HEK293 (cell line): ENCODE data around the gene TST.

Experiments used
- CTCF ChIA-PET: fragments of 350-600 bp; formaldehyde crosslinking; extraction: SDS; loops from one replicate; lab custom pipeline; 2021; ENCODE audit warnings: antibody characterized with exemption; lab: Yijun Ruan, JAX
- POLR2A ChIA-PET: fragments of 300-600 bp; formaldehyde crosslinking; extraction: SDS; loops from one replicate; lab custom pipeline; 2020; ENCODE audit warnings: antibody characterized with exemption, inconsistent platforms; lab: Yijun Ruan, JAX
- H3K27ac ChIP-seq: fragments of 200-500 bp; sonication (Bioruptor generic); 2 replicates; pipeline ENCODE4 v1.5.1; 2014; ENCODE audit warnings: low read depth, low read length, control low read depth, inconsistent platforms; ENCODE audit errors: extremely low read depth
- H3K36me3 ChIP-seq, 2 experiments: fragments of 200-500 bp in 1 of 2; sonication (Bioruptor generic) in 1 of 2; 1 replicate in 1 of 2; 2 replicates in 1 of 2; pipeline ENCODE4 v1.5.1; 2014 to 2017; ENCODE audit warnings: inconsistent platforms in 2 of 2, low read length in 2 of 2; ENCODE audit not compliant: control insufficient read depth in 2 of 2, insufficient read depth in 1 of 2
- H3K4me1 ChIP-seq: fragments of 200-500 bp; sonication (Bioruptor generic); 2 replicates; pipeline ENCODE4 v1.5.1; 2014; ENCODE audit warnings: mild to moderate bottlenecking, low read length, inconsistent platforms; ENCODE audit not compliant: control insufficient read depth, insufficient read depth
- H3K4me3 ChIP-seq: 2 replicates; pipeline ENCODE4 v1.5.1; 2011; ENCODE audit warnings: low read depth, mild to moderate bottlenecking, control low read depth, low read length, moderate library complexity
- H3K9me3 ChIP-seq: fragments of 200-500 bp; sonication (Bioruptor generic); 2 replicates; pipeline ENCODE4 v1.5.1; 2014; ENCODE audit warnings: low read depth, low read length, inconsistent platforms; ENCODE audit not compliant: control insufficient read depth, insufficient read depth
- EGR2 ChIP-seq: fragments of 450-650 bp; formaldehyde crosslinking; IDR thresholded peaks from 2 replicates; pipeline ENCODE4 v1.5.1; 2016; ENCODE audit warnings: low read depth, missing biosample characterization, missing genetic modification characterization
- GLIS1 ChIP-seq: fragments of 450-650 bp; formaldehyde crosslinking; IDR thresholded peaks from 2 replicates; pipeline ENCODE4 v1.5.1; 2016; ENCODE audit warnings: missing biosample characterization, missing genetic modification characterization
- GLIS2 ChIP-seq: fragments of 450-650 bp; formaldehyde crosslinking; IDR thresholded peaks from 2 replicates; pipeline ENCODE4 v1.5.1; 2016; ENCODE audit warnings: missing biosample characterization, missing genetic modification characterization
- KLF16 ChIP-seq: fragments of 450-650 bp; formaldehyde crosslinking; IDR thresholded peaks from 2 replicates; pipeline ENCODE4 v1.5.1; 2017; ENCODE audit warnings: missing biosample characterization, missing genetic modification characterization
- KLF8 ChIP-seq: fragments of 450-650 bp; formaldehyde crosslinking; IDR thresholded peaks from 2 replicates; pipeline ENCODE4 v1.5.1; 2016; ENCODE audit warnings: missing biosample characterization, missing genetic modification characterization
- KLF9 ChIP-seq: fragments of 450-650 bp; formaldehyde crosslinking; IDR thresholded peaks from 2 replicates; pipeline ENCODE4 v1.5.1; 2016; ENCODE audit warnings: missing biosample characterization, missing genetic modification characterization, low read depth
- OVOL3 ChIP-seq: fragments of 450-650 bp; formaldehyde crosslinking; IDR thresholded peaks from 2 replicates; pipeline ENCODE4 v1.5.1; 2016; ENCODE audit warnings: missing biosample characterization, missing genetic modification characterization
- PATZ1 ChIP-seq: fragments of 450-650 bp; formaldehyde crosslinking; IDR thresholded peaks from 2 replicates; pipeline ENCODE4 v1.5.1; 2016; ENCODE audit warnings: missing biosample characterization, missing genetic modification characterization
- SP3 ChIP-seq: fragments of 450-650 bp; formaldehyde crosslinking; IDR thresholded peaks from 2 replicates; pipeline ENCODE4 v1.5.1; 2016; ENCODE audit warnings: missing biosample characterization, missing genetic modification characterization
- ZBTB21 ChIP-seq: fragments of 450-650 bp; formaldehyde crosslinking; IDR thresholded peaks from 2 replicates; pipeline ENCODE4 v1.5.1; 2017; ENCODE audit warnings: missing biosample characterization, missing genetic modification characterization
- ZEB2 ChIP-seq: fragments of 450-650 bp; formaldehyde crosslinking; IDR thresholded peaks from 2 replicates; pipeline ENCODE4 v1.5.1; 2016; ENCODE audit warnings: missing biosample characterization, missing genetic modification characterization
- ZIC2 ChIP-seq: fragments of 450-650 bp; formaldehyde crosslinking; IDR thresholded peaks from 2 replicates; pipeline ENCODE4 v1.5.1; 2016; ENCODE audit warnings: missing biosample characterization, missing genetic modification characterization
- ZNF132 ChIP-seq: fragments of 450-650 bp; formaldehyde crosslinking; IDR thresholded peaks from 2 replicates; pipeline ENCODE4 v1.5.1; 2017; ENCODE audit warnings: missing biosample characterization, missing genetic modification characterization, borderline replicate concordance
- ZNF2 ChIP-seq: fragments of 450-650 bp; formaldehyde crosslinking; IDR thresholded peaks from 2 replicates; pipeline ENCODE4 v1.5.1; 2016; ENCODE audit warnings: missing biosample characterization, missing genetic modification characterization
- ZNF202 ChIP-seq: fragments of 450-650 bp; formaldehyde crosslinking; IDR thresholded peaks from 2 replicates; pipeline ENCODE4 v1.5.1; 2016; ENCODE audit warnings: missing biosample characterization, missing genetic modification characterization, borderline replicate concordance
- ZNF335 ChIP-seq: fragments of 450-650 bp; formaldehyde crosslinking; conservative IDR thresholded peaks from 2 replicates; pipeline ENCODE4 v1.5.1; 2016; ENCODE audit warnings: missing biosample characterization, missing genetic modification characterization
- ZNF341 ChIP-seq: fragments of 450-650 bp; formaldehyde crosslinking; IDR thresholded peaks from 2 replicates; pipeline ENCODE4; 2016; ENCODE audit warnings: low read depth, missing biosample characterization, missing genetic modification characterization
- ZNF398 ChIP-seq: fragments of 450-650 bp; formaldehyde crosslinking; IDR thresholded peaks from 2 replicates; pipeline ENCODE4 v1.5.1; 2017; ENCODE audit warnings: missing biosample characterization, missing genetic modification characterization
- ZNF501 ChIP-seq: fragments of 450-650 bp; formaldehyde crosslinking; IDR thresholded peaks from 2 replicates; pipeline ENCODE4 v1.5.1; 2016; ENCODE audit warnings: missing biosample characterization, missing genetic modification characterization
- ZNF549 ChIP-seq: fragments of 450-650 bp; IDR thresholded peaks from 2 replicates; pipeline ENCODE4 v1.5.1; 2018; ENCODE audit warnings: missing biosample characterization, missing genetic modification characterization, mild to moderate bottlenecking, inconsistent platforms, moderate library complexity
- ZNF558 ChIP-seq: fragments of 450-650 bp; formaldehyde crosslinking; IDR thresholded peaks from 2 replicates; pipeline ENCODE4 v1.5.1; 2016; ENCODE audit warnings: missing biosample characterization, missing genetic modification characterization
- ZNF600 ChIP-seq: fragments of 450-650 bp; formaldehyde crosslinking; IDR thresholded peaks from 2 replicates; pipeline ENCODE4 v1.5.1; 2016; ENCODE audit warnings: missing biosample characterization, missing genetic modification characterization
- ZNF692 ChIP-seq: fragments of 450-650 bp; formaldehyde crosslinking; IDR thresholded peaks from 2 replicates; pipeline ENCODE4 v1.5.1; 2016; ENCODE audit warnings: missing biosample characterization, missing genetic modification characterization
- ZNF76 ChIP-seq: fragments of 450-650 bp; formaldehyde crosslinking; IDR thresholded peaks from 2 replicates; pipeline ENCODE4; 2016; ENCODE audit warnings: low read depth, missing biosample characterization, missing genetic modification characterization, borderline replicate concordance
- ZNF785 ChIP-seq: fragments of 450-650 bp; formaldehyde crosslinking; IDR thresholded peaks from 2 replicates; pipeline ENCODE4 v1.5.1; 2016; ENCODE audit warnings: missing biosample characterization, missing genetic modification characterization
- ZSCAN18 ChIP-seq: fragments of 450-650 bp; formaldehyde crosslinking; IDR thresholded peaks from 2 replicates; pipeline ENCODE4 v1.5.1; 2016; ENCODE audit warnings: missing biosample characterization, missing genetic modification characterization
- ZSCAN5A ChIP-seq: fragments of 450-650 bp; formaldehyde crosslinking; IDR thresholded peaks from 2 replicates; pipeline ENCODE4 v1.5.1; 2016; ENCODE audit warnings: missing biosample characterization, missing genetic modification characterization

TST gene

GRCh38 chr22:37019309-37020191, at the start of gene TST, which contains the start of gene MPST:
Gene TST, minus strand, starts transcription at chr22:37019447. Its CDS starts 715 bp downstream, at chr22:37018732.
Gene MPST, plus strand, starts transcription at chr22:37019742. Its CDS starts 95 bp downstream, at chr22:37019837.
- POLR2A ChIA-PET: interaction anchor here (0.7 to 3.0 kb wide), 17 partner anchors 8 to 378 kb away, joined by 3 to 13 read pairs (median 4); partner anchors contain the start of genes IFT27 and KCTD17
- Histone ChIP-seq H3K4me1 (no peaks in the 10 kb centered on the region), H3K27ac (peak within 1 kb of the TSS; percentile 97)
- TF ChIP-seq ZEB2: peak; percentile 49; the same call in 1 of the 2 replicates
- TF ChIP-seq SP3 (tag by site-specific recombination): peak; percentile 53; the same call in 1 of the 2 replicates
- no peak for TF ChIP-seq ZNF549 (tag by site-specific recombination)
- TF ChIP-seq ZNF76 (tag by site-specific recombination): peak; percentile 36; the same call in 1 of the 2 replicates
- peak; percentile 42; the same call in 1 of the 2 replicates for TF ChIP-seq KLF16 (tag by site-specific recombination)
- TF ChIP-seq ZBTB21: no peak
- peak; percentile 83 for TF ChIP-seq ZNF398 (tag by site-specific recombination)
- no peak for TF ChIP-seq ZSCAN18 (tag by site-specific recombination)
- peak; percentile 98 for TF ChIP-seq PATZ1 (tag by site-specific recombination)
- peak; percentile 84 for TF ChIP-seq GLIS1 (tag by site-specific recombination)
- TF ChIP-seq KLF9 (tag by site-specific recombination): peak; percentile 48
- no peak for TF ChIP-seq ZNF558 (tag by site-specific recombination)
- TF ChIP-seq KLF8 (tag by site-specific recombination): peak; percentile 89
- no peak for TF ChIP-seq ZNF600 (tag by site-specific recombination)
- peak; percentile 38; the same call in 1 of the 2 replicates for TF ChIP-seq ZSCAN5A
- TF ChIP-seq ZIC2 (tag by site-specific recombination): peak; percentile 74
- TF ChIP-seq ZNF501 (tag by site-specific recombination): no peak
- peak; percentile 52; the same call in 1 of the 2 replicates for TF ChIP-seq EGR2 (tag by site-specific recombination)
- TF ChIP-seq ZNF785 (tag by site-specific recombination): peak; percentile 64
- peak; percentile 75 for TF ChIP-seq ZNF335 (tag by site-specific recombination)
- TF ChIP-seq ZNF2 (tag by site-specific recombination): 0 out of 2 replicates have a peak, but pooled peaks have one; percentile 33
- no peak for TF ChIP-seq ZNF132
- no peak for TF ChIP-seq ZNF202
- TF ChIP-seq ZNF341 (tag by site-specific recombination): peak; percentile 93
- TF ChIP-seq OVOL3 (tag by site-specific recombination): no peak
- TF ChIP-seq ZNF692 (tag by site-specific recombination): peak; percentile 43; the same call in 1 of the 2 replicates
- peak; percentile 95 for TF ChIP-seq GLIS2 (tag by site-specific recombination)

More at GRCh38 chr22:37019309-37020191, at the start of gene TST, which contains the start of gene MPST:
- CTCF ChIA-PET: interaction anchor here (0.9 to 4.3 kb wide), 8 partner anchors 12 to 59 kb away, joined by 3 to 39 read pairs (median 9); no protein-coding TSS in a partner anchor
- H3K9me3 ChIP-seq: no peaks in the 10 kb centered on the region
- H3K4me3 ChIP-seq: peak within 1 kb of the TSS; percentile 82
- peaks cover 0 to 33% of the 10 kb centered on the region in 2 experiments; a peak in 1 of 3 replicates for H3K36me3 ChIP-seq
